Neural cell (in vitro differentiated cells): ENCODE data around the gene GRIN2C. TPM values are rescaled to one million over a fixed set of nuclear protein-coding genes. Genes with fewer than 3 reads are reported as not detected.

Experiments
- H2AFZ ChIP-seq: fragments of 200-600, 300-800 bp; sonication (generic), shearing (Covaris generic); 2 replicates; pipeline ENCODE4 v1.6.0; 2014; ENCODE audit warnings: low read depth, mild to moderate bottlenecking, antibody characterized with exemption, low read length, moderate library complexity
- H3F3A ChIP-seq: fragments of 200-600 bp; shearing (Covaris generic); 2 replicates; pipeline ENCODE4 v1.6.1; 2016; ENCODE audit warnings: mild to moderate bottlenecking, moderate library complexity, mixed read lengths, antibody characterized with exemption, low read length; ENCODE audit not compliant: insufficient read depth, poor library complexity, severe bottlenecking
- H3K27ac ChIP-seq: fragments of 200-600, 300-800 bp; sonication (generic), shearing (Covaris generic); 2 replicates; pipeline ENCODE4 v1.5.1; 2014; ENCODE audit warnings: mild to moderate bottlenecking, low read length, moderate library complexity
- H3K27me3 ChIP-seq: fragments of 300-800, 200-600 bp; sonication (generic), shearing (Covaris generic); 2 replicates; pipeline ENCODE4 v1.6.0; 2014; ENCODE audit warnings: mild to moderate bottlenecking, low read depth, low read length, moderate library complexity; ENCODE audit not compliant: insufficient read depth
- H3K36me3 ChIP-seq: fragments of 300-800, 200-600 bp; sonication (generic), shearing (Covaris generic); 2 replicates; pipeline ENCODE4 v1.5.1; 2014; ENCODE audit warnings: mild to moderate bottlenecking, antibody characterized with exemption, low read length, moderate library complexity; ENCODE audit not compliant: insufficient read depth
- H3K4me2 ChIP-seq: fragments of 300-800, 200-600 bp; sonication (generic), shearing (Covaris generic); 2 replicates; pipeline ENCODE4 v1.6.0; 2014; ENCODE audit warnings: mild to moderate bottlenecking, low read length
- H3K4me3 ChIP-seq: fragments of 300-800, 200-600 bp; sonication (generic), shearing (Covaris generic); 2 replicates; pipeline ENCODE4 v1.5.1; 2014; ENCODE audit warnings: mild to moderate bottlenecking, low read length, moderate library complexity
- H3K79me2 ChIP-seq: fragments of 200-600 bp; shearing (Covaris generic); replicated peaks from 2 replicates; pipeline ENCODE4 v1.6.0; 2014; ENCODE audit warnings: mild to moderate bottlenecking, low read length, moderate library complexity; ENCODE audit not compliant: insufficient read depth
- H3K9ac ChIP-seq: fragments of 300-800, 200-600 bp; sonication (generic), shearing (Covaris generic); 2 replicates; pipeline ENCODE4 v1.6.1; 2016; ENCODE audit warnings: mild to moderate bottlenecking, low read length, mixed read lengths
- H3K9me2 ChIP-seq: fragments of 200-600 bp; shearing (Covaris generic); 2 replicates; pipeline ENCODE4 v1.6.1; 2016; ENCODE audit warnings: mild to moderate bottlenecking, low read length, mixed read lengths; ENCODE audit not compliant: insufficient read depth
- H3K9me3 ChIP-seq: fragments of 200-600, 300-800 bp; sonication (generic), shearing (Covaris generic); 2 replicates; pipeline ENCODE4 v1.6.1; 2016; ENCODE audit warnings: mild to moderate bottlenecking, mixed run types, low read length, moderate library complexity, mixed read lengths
- H4K20me1 ChIP-seq: fragments of 200-600 bp; shearing (Covaris generic); 2 replicates; pipeline ENCODE4 v1.6.1; 2016; ENCODE audit warnings: mild to moderate bottlenecking, mixed run types; ENCODE audit not compliant: insufficient read depth
- EP300 ChIP-seq: fragments of 450-650 bp; conservative IDR thresholded peaks from 2 replicates; pipeline ENCODE4 v1.6.1; 2014; ENCODE audit warnings: antibody characterized with exemption, mild to moderate bottlenecking, moderate library complexity; ENCODE audit not compliant: poor library complexity, severe bottlenecking
- EZH2 ChIP-seq: fragments of 200-600, 300-800 bp; shearing (Covaris generic), sonication (generic); IDR thresholded peaks from 2 replicates; pipeline ENCODE4 v1.6.1; 2014; ENCODE audit warnings: antibody characterized with exemption, low read length, borderline replicate concordance, mild to moderate bottlenecking; ENCODE audit not compliant: insufficient read depth, poor library complexity, severe bottlenecking
- MXI1 ChIP-seq: fragments of 450-650 bp; conservative IDR thresholded peaks from 2 replicates; pipeline ENCODE4 v1.6.1; 2014; ENCODE audit warnings: antibody characterized with exemption, mild to moderate bottlenecking; ENCODE audit not compliant: poor library complexity, severe bottlenecking
- POLR2AphosphoS5 ChIP-seq: IDR thresholded peaks from 2 replicates; pipeline ENCODE4 v1.6.1; 2012
- RAD21 ChIP-seq: fragments of 450-650 bp; conservative IDR thresholded peaks from 2 replicates; pipeline ENCODE4 v1.6.1; 2014; ENCODE audit warnings: antibody characterized with exemption, mild to moderate bottlenecking, moderate library complexity
- SMC3 ChIP-seq: fragments of 450-650 bp; conservative IDR thresholded peaks from 2 replicates; pipeline ENCODE4 v1.6.1; 2014; ENCODE audit warnings: antibody characterized with exemption, mild to moderate bottlenecking, moderate library complexity; ENCODE audit not compliant: poor library complexity
- TAF1 ChIP-seq: IDR thresholded peaks from 2 replicates; pipeline ENCODE4 v1.6.1; 2012; ENCODE audit warnings: low read depth
- polyA plus RNA-seq: library from polyadenylated mRNA; depleted of rRNA; stranded (reverse); fragments of >200 nt; gene quantifications from 2 replicates; pipeline ENCODE4 v1.2.3, GENCODE V29; 2014
- TF ChIP-seq, protein P1 (sequence below): IDR thresholded peaks from 2 replicates; pipeline ENCODE4 v1.6.1; 2012; ENCODE audit warnings: borderline replicate concordance
- TF ChIP-seq, protein P2 (sequence below): fragments of 450-650 bp; IDR thresholded peaks from 2 replicates; pipeline ENCODE4 v1.5.1; 2014; ENCODE audit warnings: antibody characterized with exemption, mild to moderate bottlenecking, moderate library complexity; ENCODE audit not compliant: poor library complexity, severe bottlenecking

GRIN2C gene
- polyA plus RNA-seq, 1 donor from 2014 or later: 0.04 TPM

- Histone ChIP-seq H3K4me3 (no peak overlapping the region), H3K36me3 (no peaks in the 10 kb centered on the region), H3K4me2 (no peak overlapping the region), H4K20me1 (no peaks in the 10 kb centered on the region), H3K27ac (no peak overlapping the region), H3K27me3 (no peaks in the 10 kb centered on the region), H3K9ac (no peak overlapping the region), H3K9me3 (no peaks in the 10 kb centered on the region), H3K9me2 (no peaks in the 10 kb centered on the region), H3F3A (no peaks in the 10 kb centered on the region), H2AFZ (no peak overlapping the region), H3K79me2 (no peaks in the 10 kb centered on the region)
- TF ChIP-seq MXI1 (no peak), RAD21 (no peak), SMC3 (no peak), POLR2AphosphoS5 (no peak), EZH2 (no peak), TAF1 (no peak), EP300 (no peak)
- TF ChIP-seq, protein P1, sequence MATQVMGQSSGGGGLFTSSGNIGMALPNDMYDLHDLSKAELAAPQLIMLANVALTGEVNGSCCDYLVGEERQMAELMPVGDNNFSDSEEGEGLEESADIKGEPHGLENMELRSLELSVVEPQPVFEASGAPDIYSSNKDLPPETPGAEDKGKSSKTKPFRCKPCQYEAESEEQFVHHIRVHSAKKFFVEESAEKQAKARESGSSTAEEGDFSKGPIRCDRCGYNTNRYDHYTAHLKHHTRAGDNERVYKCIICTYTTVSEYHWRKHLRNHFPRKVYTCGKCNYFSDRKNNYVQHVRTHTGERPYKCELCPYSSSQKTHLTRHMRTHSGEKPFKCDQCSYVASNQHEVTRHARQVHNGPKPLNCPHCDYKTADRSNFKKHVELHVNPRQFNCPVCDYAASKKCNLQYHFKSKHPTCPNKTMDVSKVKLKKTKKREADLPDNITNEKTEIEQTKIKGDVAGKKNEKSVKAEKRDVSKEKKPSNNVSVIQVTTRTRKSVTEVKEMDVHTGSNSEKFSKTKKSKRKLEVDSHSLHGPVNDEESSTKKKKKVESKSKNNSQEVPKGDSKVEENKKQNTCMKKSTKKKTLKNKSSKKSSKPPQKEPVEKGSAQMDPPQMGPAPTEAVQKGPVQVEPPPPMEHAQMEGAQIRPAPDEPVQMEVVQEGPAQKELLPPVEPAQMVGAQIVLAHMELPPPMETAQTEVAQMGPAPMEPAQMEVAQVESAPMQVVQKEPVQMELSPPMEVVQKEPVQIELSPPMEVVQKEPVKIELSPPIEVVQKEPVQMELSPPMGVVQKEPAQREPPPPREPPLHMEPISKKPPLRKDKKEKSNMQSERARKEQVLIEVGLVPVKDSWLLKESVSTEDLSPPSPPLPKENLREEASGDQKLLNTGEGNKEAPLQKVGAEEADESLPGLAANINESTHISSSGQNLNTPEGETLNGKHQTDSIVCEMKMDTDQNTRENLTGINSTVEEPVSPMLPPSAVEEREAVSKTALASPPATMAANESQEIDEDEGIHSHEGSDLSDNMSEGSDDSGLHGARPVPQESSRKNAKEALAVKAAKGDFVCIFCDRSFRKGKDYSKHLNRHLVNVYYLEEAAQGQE: no peak
- TF ChIP-seq, protein P2, sequence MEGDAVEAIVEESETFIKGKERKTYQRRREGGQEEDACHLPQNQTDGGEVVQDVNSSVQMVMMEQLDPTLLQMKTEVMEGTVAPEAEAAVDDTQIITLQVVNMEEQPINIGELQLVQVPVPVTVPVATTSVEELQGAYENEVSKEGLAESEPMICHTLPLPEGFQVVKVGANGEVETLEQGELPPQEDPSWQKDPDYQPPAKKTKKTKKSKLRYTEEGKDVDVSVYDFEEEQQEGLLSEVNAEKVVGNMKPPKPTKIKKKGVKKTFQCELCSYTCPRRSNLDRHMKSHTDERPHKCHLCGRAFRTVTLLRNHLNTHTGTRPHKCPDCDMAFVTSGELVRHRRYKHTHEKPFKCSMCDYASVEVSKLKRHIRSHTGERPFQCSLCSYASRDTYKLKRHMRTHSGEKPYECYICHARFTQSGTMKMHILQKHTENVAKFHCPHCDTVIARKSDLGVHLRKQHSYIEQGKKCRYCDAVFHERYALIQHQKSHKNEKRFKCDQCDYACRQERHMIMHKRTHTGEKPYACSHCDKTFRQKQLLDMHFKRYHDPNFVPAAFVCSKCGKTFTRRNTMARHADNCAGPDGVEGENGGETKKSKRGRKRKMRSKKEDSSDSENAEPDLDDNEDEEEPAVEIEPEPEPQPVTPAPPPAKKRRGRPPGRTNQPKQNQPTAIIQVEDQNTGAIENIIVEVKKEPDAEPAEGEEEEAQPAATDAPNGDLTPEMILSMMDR: no peak
Observed at GRCh38 chr17:74797824-74798223, 61.9 kb downstream of the GRIN2C start.

DNA sequence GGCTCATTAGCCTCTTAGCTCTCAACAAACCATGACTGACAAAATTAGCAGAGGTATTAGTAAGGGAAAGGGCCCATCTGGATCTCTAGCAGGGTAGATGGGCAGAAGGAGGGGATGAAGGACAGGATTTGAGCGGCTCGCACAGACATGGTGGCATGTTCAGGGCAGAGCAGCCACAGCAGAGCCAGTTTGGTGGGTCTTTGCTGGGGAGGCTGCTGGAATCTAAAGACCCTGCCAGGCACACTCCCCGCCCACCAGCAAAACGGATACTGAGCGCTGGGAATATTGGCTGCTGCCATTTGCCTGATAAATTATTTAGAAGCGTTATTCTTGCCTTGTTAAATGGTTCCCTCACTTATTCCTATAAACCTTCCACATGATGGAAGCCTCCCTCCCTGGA, 62.8 kb downstream of the GRIN2C start:
- Histone ChIP-seq H2AFZ (no peak overlapping the region), H3K27ac (no peak overlapping the region), H3K4me2 (no peak overlapping the region), H3K27me3 (no peaks in the 10 kb centered on the region), H3K9me3 (no peaks in the 10 kb centered on the region), H3K36me3 (no peaks in the 10 kb centered on the region), H3K9ac (no peak overlapping the region), H3K4me3 (no peak overlapping the region), H4K20me1 (no peaks in the 10 kb centered on the region), H3K79me2 (no peaks in the 10 kb centered on the region), H3F3A (no peaks in the 10 kb centered on the region), H3K9me2 (no peaks in the 10 kb centered on the region)
- TF ChIP-seq MXI1: no peak
- TF ChIP-seq SMC3: no peak
- no peak for TF ChIP-seq RAD21
- TF ChIP-seq EP300: no peak
- no peak for TF ChIP-seq POLR2AphosphoS5
- TF ChIP-seq EZH2: no peak
- TF ChIP-seq, protein P2: no peak
- TF ChIP-seq, protein P1: no peak
- TF ChIP-seq TAF1: no peak
